Mucosa of rectum (tissue), 2 donors: Measurements from ENCODE around the gene PIP4K2C.

Experiments
- H3K27ac ChIP-seq, 2 donors: one replicate each; pipeline ENCODE4 v1.7.0; 2013; ENCODE audit warnings: inconsistent platforms in 2 of 2, low read depth in 2 of 2, low read length in 2 of 2
- H3K27me3 ChIP-seq, 2 donors: one replicate each; pipeline ENCODE4 v1.7.0; 2013; ENCODE audit warnings: low read length in 2 of 2; ENCODE audit not compliant: control insufficient read depth in 2 of 2, insufficient read depth in 2 of 2
- H3K36me3 ChIP-seq, 2 donors: one replicate each; pipeline ENCODE4 v1.7.0; 2013; ENCODE audit warnings: low read length in 2 of 2; ENCODE audit not compliant: control insufficient read depth in 2 of 2, insufficient read depth in 2 of 2
- H3K4me1 ChIP-seq, 2 donors: one replicate each; pipeline ENCODE4 v1.7.0; 2013; ENCODE audit warnings: low read length in 2 of 2, mild to moderate bottlenecking in 1 of 2; ENCODE audit not compliant: control insufficient read depth in 2 of 2, insufficient read depth in 2 of 2
- H3K4me3 ChIP-seq, 2 donors: one replicate each; pipeline ENCODE4 v1.7.0; 2013; ENCODE audit warnings: low read length in 2 of 2
- H3K9ac ChIP-seq, 2 donors: one replicate each; pipeline ENCODE4 v1.7.0; 2013; ENCODE audit warnings: low read length in 2 of 2, low read depth in 1 of 2, mild to moderate bottlenecking in 1 of 2
- H3K9me3 ChIP-seq, 2 donors: one replicate each; pipeline ENCODE4 v1.7.0; 2013; ENCODE audit warnings: low read length in 2 of 2; ENCODE audit not compliant: control insufficient read depth in 2 of 2
- donor health status: healthy.
- donor health status: Normal muscosa, but diverticular disease.

Gene PIP4K2C

GRCh38 chr12:57600395-57600794 lies 9.4 kb downstream of the PIP4K2C start:
- Histone ChIP-seq H3K27ac (no peak overlapping the region), H3K4me1 (peaks cover 0 to 3% of the 10 kb centered on the region in 2 donors), H3K9me3 (no peaks in the 10 kb centered on the region), H3K27me3 (no peaks in the 10 kb centered on the region), H3K9ac (no peak overlapping the region), H3K4me3 (no peak overlapping the region), H3K36me3 (peaks cover 46 to 54% of the 10 kb centered on the region in 2 donors)

GRCh38 chr12:57602544-57602943 lies 11.6 kb downstream of the PIP4K2C start:
- no peaks in the 10 kb centered on the region for H3K9me3 ChIP-seq
- no peak overlapping the region for H3K27ac ChIP-seq
- no peak overlapping the region for H3K4me3 ChIP-seq
- H3K4me1 ChIP-seq: peaks cover 0 to 3% of the 10 kb centered on the region in 2 donors
- H3K36me3 ChIP-seq: peaks cover 40 to 42% of the 10 kb centered on the region in 2 donors
- H3K9ac ChIP-seq: no peak overlapping the region
- H3K27me3 ChIP-seq: peaks cover 0 to 4% of the 10 kb centered on the region in 2 donors

GRCh38 chr12:57603324-57603723 lies 12.3 kb downstream of the PIP4K2C start:
- H3K36me3 ChIP-seq: peaks cover 35 to 42% of the 10 kb centered on the region in 2 donors
- no peak overlapping the region for H3K4me3 ChIP-seq
- H3K27ac ChIP-seq: peak overlapping the region in 1 of 2 donors; percentile 41
- H3K9me3 ChIP-seq: no peaks in the 10 kb centered on the region
- H3K9ac ChIP-seq: no peak overlapping the region
- peaks cover 0 to 4% of the 10 kb centered on the region in 2 donors for H3K27me3 ChIP-seq
- H3K4me1 ChIP-seq: peaks cover 0 to 3% of the 10 kb centered on the region in 2 donors

- H3K9ac ChIP-seq: peak overlapping the region; percentile 73 to 80
- H3K9me3 ChIP-seq: no peaks in the 10 kb centered on the region
- H3K36me3 ChIP-seq: peaks cover 33 to 39% of the 10 kb centered on the region in 2 donors
- H3K27ac ChIP-seq: peak overlapping the region; percentile 77 to 78
- peaks cover 0 to 4% of the 10 kb centered on the region in 2 donors for H3K27me3 ChIP-seq
- peak overlapping the region; percentile 72 to 81 for H3K4me3 ChIP-seq
- peaks cover 0 to 3% of the 10 kb centered on the region in 2 donors for H3K4me1 ChIP-seq
Measured at GRCh38 chr12:57603815-57604453, 12.9 kb downstream of the PIP4K2C start.

DNA sequence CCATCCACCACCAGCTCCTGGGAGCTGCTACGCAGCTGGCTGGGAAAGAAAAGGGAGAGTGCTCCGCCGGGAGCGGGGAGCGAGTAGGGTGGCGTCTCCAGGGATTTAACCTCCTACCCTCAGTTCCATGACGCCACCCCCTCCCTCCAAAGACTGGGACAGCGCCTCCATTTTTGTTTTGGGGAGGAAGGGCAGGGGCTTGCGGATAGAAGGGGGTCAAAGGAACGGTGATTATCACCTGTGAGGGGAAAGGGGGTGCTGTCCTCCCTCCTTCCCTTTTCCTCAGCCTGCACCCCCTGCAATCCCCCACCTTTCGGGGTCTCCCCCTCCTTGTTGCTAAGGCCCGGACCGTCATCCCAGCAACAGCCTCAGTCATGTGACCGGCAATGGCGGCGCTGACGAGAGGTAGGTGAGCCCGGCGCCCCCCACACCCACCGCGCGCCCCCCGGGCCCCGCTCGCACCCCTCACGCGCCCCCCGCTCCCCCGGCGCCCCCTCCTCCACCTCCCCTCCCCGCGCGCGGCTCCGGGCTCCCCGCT lies 13.5 kb downstream of the PIP4K2C start, which contains the start of gene DTX3:
Gene DTX3, plus strand, starts transcription at position 371 of the 538 bp plus-strand sequence. CDS start 1,694 bp downstream, outside the sequence.
- Histone ChIP-seq H3K36me3 (peaks cover 27 to 33% of the 10 kb centered on the region in 2 donors), H3K27me3 (peaks cover 0 to 4% of the 10 kb centered on the region in 2 donors)

DNA sequence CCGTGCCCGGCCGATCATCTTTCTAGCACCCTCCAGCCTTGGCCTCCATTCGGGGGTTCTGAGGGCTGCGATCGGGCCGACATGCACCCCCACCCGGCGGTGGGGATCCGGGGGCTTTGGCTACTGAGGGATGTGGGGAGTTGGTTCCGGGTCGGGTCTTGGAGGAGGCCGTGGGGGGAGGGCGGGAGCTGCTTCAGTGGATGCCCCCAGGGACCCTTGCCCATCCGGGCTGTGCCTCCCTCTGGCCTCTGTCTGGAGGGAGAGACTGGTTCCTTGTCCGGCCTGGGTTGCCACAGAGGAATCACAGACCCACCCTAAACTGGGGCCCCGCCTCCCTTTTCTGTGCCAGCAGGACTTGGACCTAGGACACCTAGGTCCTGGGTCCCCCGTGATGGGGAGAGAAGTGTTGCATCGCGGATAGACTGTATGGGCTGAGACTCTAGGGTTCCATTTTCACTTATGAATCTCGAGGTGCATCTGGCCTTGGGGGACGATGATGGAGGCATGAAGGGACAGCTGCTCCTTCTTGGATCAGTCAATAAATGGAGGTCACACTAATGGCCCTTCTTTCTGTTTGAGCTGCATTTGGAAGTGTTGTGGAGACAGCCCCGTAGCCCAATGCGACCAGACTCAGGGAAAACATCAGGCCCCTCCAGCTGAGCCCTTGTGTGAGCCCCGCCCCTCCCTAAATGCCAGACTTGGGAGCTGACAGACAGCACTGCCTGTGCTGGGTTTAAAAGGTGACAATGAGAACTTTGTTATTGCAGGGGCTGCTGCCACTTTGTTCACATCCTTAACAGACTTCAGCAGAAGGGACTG lies 14.2 kb downstream of the PIP4K2C start:
- peaks cover 0 to 3% of the 10 kb centered on the region in 2 donors for H3K4me1 ChIP-seq
- H3K27ac ChIP-seq: peak overlapping the region; percentile 77 to 78
- peaks cover 21 to 27% of the 10 kb centered on the region in 2 donors for H3K36me3 ChIP-seq
- peak overlapping the region; percentile 51 to 56 for H3K9ac ChIP-seq
- peaks cover 0 to 4% of the 10 kb centered on the region in 2 donors for H3K27me3 ChIP-seq
- H3K4me3 ChIP-seq: peak overlapping the region; percentile 70 to 72
- H3K9me3 ChIP-seq: no peaks in the 10 kb centered on the region

More for the DNA sequence above, 13.5 kb downstream of the PIP4K2C start, which contains the start of gene DTX3:
- no peaks in the 10 kb centered on the region for H3K9me3 ChIP-seq
- H3K27ac ChIP-seq: peak within 1 kb of the TSS; percentile 77 to 78
- peak within 1 kb of the TSS; percentile 72 to 81 for H3K4me3 ChIP-seq
- peak within 1 kb of the TSS; percentile 73 to 80 for H3K9ac ChIP-seq
- peaks cover 0 to 3% of the 10 kb centered on the region in 2 donors for H3K4me1 ChIP-seq

DNA sequence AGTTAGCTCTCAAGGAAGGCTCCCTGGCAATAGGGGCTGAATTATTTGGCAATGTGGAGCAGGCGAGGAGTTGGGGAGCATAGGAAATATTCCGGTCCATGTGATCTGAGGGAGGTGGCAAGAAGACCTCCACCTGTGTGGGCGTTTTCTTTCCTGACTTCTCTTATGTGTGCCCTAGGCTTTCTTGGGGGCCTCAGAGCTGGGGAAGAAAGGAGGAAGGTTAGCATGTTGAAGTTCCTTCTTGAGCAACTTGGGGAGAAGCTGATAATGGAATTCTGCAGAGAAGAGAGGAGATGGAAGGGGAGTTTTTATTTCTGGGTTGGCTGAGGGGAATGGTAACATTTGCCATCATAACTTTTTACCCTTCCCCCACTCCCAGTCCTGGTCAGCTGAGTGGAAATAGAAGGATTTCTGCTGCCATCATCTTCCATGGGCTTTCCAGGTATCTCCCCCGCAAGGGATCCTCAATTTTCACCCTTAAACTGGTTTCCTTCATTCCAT lies 14.9 kb downstream of the PIP4K2C start:
- H3K4me3 ChIP-seq: no peak overlapping the region
- no peaks in the 10 kb centered on the region for H3K9me3 ChIP-seq
- H3K27me3 ChIP-seq: peaks cover 4 to 10% of the 10 kb centered on the region in 2 donors
- no peak overlapping the region for H3K9ac ChIP-seq
- H3K27ac ChIP-seq: no peak overlapping the region
- H3K4me1 ChIP-seq: peaks cover 0 to 3% of the 10 kb centered on the region in 2 donors
- H3K36me3 ChIP-seq: peaks cover 14 to 21% of the 10 kb centered on the region in 2 donors

DNA sequence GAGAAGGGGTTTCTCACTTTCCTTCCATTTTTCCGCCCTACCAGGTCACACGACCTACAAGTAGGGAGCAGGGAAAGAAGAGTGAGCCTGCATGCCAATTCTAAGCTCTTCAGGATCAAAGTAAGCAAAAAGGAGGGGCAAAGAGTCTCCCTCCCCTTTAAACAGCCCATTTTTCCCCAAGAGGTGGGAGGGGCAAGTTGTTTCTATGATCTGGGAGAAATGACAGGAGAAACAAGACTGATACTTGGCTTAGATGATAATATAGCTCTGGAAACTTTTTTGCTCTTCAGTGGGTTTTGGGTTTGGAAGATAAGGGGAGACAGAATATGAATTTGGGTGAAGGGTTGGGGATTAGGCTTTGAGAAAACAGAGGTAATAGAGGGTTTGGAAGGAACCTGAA lies 15.4 kb downstream of the PIP4K2C start:
- Histone ChIP-seq H3K4me1 (peaks cover 0 to 3% of the 10 kb centered on the region in 2 donors), H3K9me3 (no peaks in the 10 kb centered on the region), H3K27ac (no peak overlapping the region), H3K27me3 (peaks cover 6 to 12% of the 10 kb centered on the region in 2 donors), H3K36me3 (peaks cover 9 to 16% of the 10 kb centered on the region in 2 donors), H3K9ac (no peak overlapping the region), H3K4me3 (no peak overlapping the region)

- Histone ChIP-seq H3K36me3 (peaks cover 6 to 11% of the 10 kb centered on the region in 2 donors), H3K9ac (no peak overlapping the region), H3K27ac (no peak overlapping the region), H3K4me1 (peaks cover 0 to 3% of the 10 kb centered on the region in 2 donors), H3K9me3 (no peaks in the 10 kb centered on the region), H3K4me3 (no peak overlapping the region), H3K27me3 (peaks cover 6 to 13% of the 10 kb centered on the region in 2 donors)
Measured at GRCh38 chr12:57606821-57607220, 15.8 kb downstream of the PIP4K2C start.
